CD14-positive monocyte (primary cell): ENCODE results near the gene TSEN34. TPM values are rescaled to one million over a fixed set of nuclear protein-coding genes. Genes with fewer than 3 reads are reported as not detected.

ENCODE experiments used
- DNase-seq, 3 donors: peaks; one replicate each; pipeline ENCODE4 v3.0.0-alpha.2; 2011 to 2022
- H2AFZ ChIP-seq: 2 replicates; pipeline ENCODE4 v1.6.0; 2012; ENCODE audit warnings: mild to moderate bottlenecking, low read depth, low read length, inconsistent platforms; ENCODE audit not compliant: insufficient read depth, poor library complexity, severe bottlenecking
- H3K27ac ChIP-seq, 2 donors: 1 replicate in 1 of 2; 2 replicates in 1 of 2; pipeline ENCODE4 v1.5.1; 2012 to 2013; ENCODE audit warnings: low read length in 2 of 2, control low read depth in 1 of 2, inconsistent platforms in 1 of 2, low read depth in 1 of 2, mild to moderate bottlenecking in 1 of 2
- H3K27me3 ChIP-seq, 2 donors: one replicate each; pipeline versions ENCODE4 v1.6.0 to v1.6.1; 2011 to 2013; ENCODE audit warnings: low read length in 2 of 2; ENCODE audit not compliant: control insufficient read depth in 2 of 2, insufficient read depth in 2 of 2
- H3K36me3 ChIP-seq, 2 donors: replicated peaks in 1 of 2; 1 replicate in 1 of 2; 2 replicates in 1 of 2; pipeline versions ENCODE4 v1.5.1 to v1.6.1; 2012 to 2013; ENCODE audit warnings: low read length in 2 of 2, control low read depth in 1 of 2, inconsistent platforms in 1 of 2, mild to moderate bottlenecking in 1 of 2; ENCODE audit not compliant: insufficient read depth in 2 of 2, control insufficient read depth in 1 of 2
- H3K4me1 ChIP-seq, 2 donors: 1 replicate in 1 of 2; 2 replicates in 1 of 2; pipeline versions ENCODE4 v1.5.1 to v1.6.1; 2012 to 2013; ENCODE audit warnings: low read length in 2 of 2, control low read depth in 1 of 2, inconsistent platforms in 1 of 2, mild to moderate bottlenecking in 1 of 2, moderate library complexity in 1 of 2; ENCODE audit not compliant: insufficient read depth in 2 of 2, control insufficient read depth in 1 of 2
- H3K4me2 ChIP-seq: replicated peaks from 2 replicates; pipeline ENCODE3; 2012; ENCODE audit warnings: low read length, moderate library complexity, mild to moderate bottlenecking; ENCODE audit not compliant: poor library complexity, severe bottlenecking; ENCODE audit errors: extremely low read depth
- H3K4me3 ChIP-seq, 3 experiments: fragments of 200-600 bp in 1 of 3; sonication (generic) in 1 of 3; replicated peaks in 1 of 3; 1 replicate in 2 of 3; 2 replicates in 1 of 3; pipeline ENCODE4 v1.5.1; 2011 to 2013; ENCODE audit warnings: low read length in 3 of 3, mild to moderate bottlenecking in 3 of 3, control low read depth in 2 of 3, low read depth in 2 of 3, inconsistent platforms in 1 of 3, moderate library complexity in 1 of 3
- H3K79me2 ChIP-seq: 2 replicates; pipeline ENCODE4 v1.6.0; 2012; ENCODE audit warnings: mild to moderate bottlenecking, control low read depth, inconsistent platforms, low read length, moderate library complexity; ENCODE audit not compliant: insufficient read depth
- H3K9ac ChIP-seq: 2 replicates; pipeline ENCODE4 v1.6.0; 2017; ENCODE audit warnings: low read length, mild to moderate bottlenecking; ENCODE audit not compliant: insufficient read depth, poor library complexity, severe bottlenecking
- H3K9me3 ChIP-seq, 2 donors: replicated peaks in 1 of 2; 1 replicate in 1 of 2; 2 replicates in 1 of 2; pipeline versions ENCODE4 v1.5.1 to v1.6.1; 2012 to 2013; ENCODE audit warnings: low read length in 2 of 2, control low read depth in 1 of 2; ENCODE audit not compliant: control insufficient read depth in 1 of 2, insufficient read depth in 1 of 2
- H4K20me1 ChIP-seq: 2 replicates; pipeline ENCODE4 v1.6.0; 2012; ENCODE audit warnings: mild to moderate bottlenecking, low read length, control low read depth, moderate library complexity; ENCODE audit not compliant: insufficient read depth
- H3K27ac Mint-ChIP-seq, 7 donors: one replicate each; pipeline ENCODE4 v1.8.0; 2020; ENCODE audit warnings: mild to moderate bottlenecking in 7 of 7, mixed read lengths in 7 of 7, moderate library complexity in 6 of 7, inconsistent platforms in 2 of 7
- H3K27me3 Mint-ChIP-seq, 3 donors: one replicate each; pipeline ENCODE4 v1.8.0; 2021 to 2022; ENCODE audit warnings: low read depth in 3 of 3, mild to moderate bottlenecking in 3 of 3, mixed read lengths in 3 of 3, moderate library complexity in 3 of 3, inconsistent platforms in 1 of 3
- H3K36me3 Mint-ChIP-seq, 2 donors: one replicate each; pipeline ENCODE4 v1.8.0; 2020; ENCODE audit warnings: mixed read lengths in 2 of 2, inconsistent platforms in 1 of 2, mild to moderate bottlenecking in 1 of 2
- H3K4me1 Mint-ChIP-seq: one replicate; pipeline ENCODE4 v1.8.0; 2020; ENCODE audit warnings: mild to moderate bottlenecking, mixed read lengths
- H3K4me3 Mint-ChIP-seq, 2 donors: one replicate each; pipeline ENCODE4 v1.8.0; 2020; ENCODE audit warnings: mild to moderate bottlenecking in 2 of 2, mixed read lengths in 2 of 2, moderate library complexity in 1 of 2
- H3K9me3 Mint-ChIP-seq, 7 donors: one replicate each; pipeline ENCODE4 v1.8.0; 2020 to 2022; ENCODE audit warnings: mixed read lengths in 7 of 7, mild to moderate bottlenecking in 6 of 7, moderate library complexity in 6 of 7, inconsistent platforms in 2 of 7
- WGBS: methylation state at CpG from one replicate; pipeline ENCODE4 v1.1.5; 2013; ENCODE audit warnings: missing lambda C conversion rate; ENCODE audit not compliant: insufficient coverage; 5-methylcytosine and 5-hydroxymethylcytosine counted together
- intact Hi-C, 2 donors: fragments of 100-400 bp; cut with micrococcal nuclease; formaldehyde crosslinking; loops; one replicate each; pipeline versions ENCODE4 v1.15.0 to v1.15.1; 2023
- polyA plus RNA-seq, 3 donors: library from polyadenylated mRNA; depleted of rRNA in 1 of 3; unstranded in 2 of 3; stranded (reverse) in 1 of 3; fragments of 300-500 nt in 2 of 3; fragments of >200 nt in 1 of 3; fragmentation: Illumina TruSeq in 2 of 3; gene quantifications; 1 replicate in 2 of 3; 2 replicates in 1 of 3; pipeline ENCODE4 v1.2.3, GENCODE V29; 2012 to 2021
- TF ChIP-seq, protein P1 (sequence below): fragments of 200-600 bp; IDR thresholded peaks from one replicate; pipeline ENCODE4 v1.8.0; 2022; ENCODE audit warnings: antibody characterized with exemption, mild to moderate bottlenecking

The TSEN34 gene
- polyA plus RNA-seq, 3 donors = 59.3 to 125 (median 109) TPM

DNA sequence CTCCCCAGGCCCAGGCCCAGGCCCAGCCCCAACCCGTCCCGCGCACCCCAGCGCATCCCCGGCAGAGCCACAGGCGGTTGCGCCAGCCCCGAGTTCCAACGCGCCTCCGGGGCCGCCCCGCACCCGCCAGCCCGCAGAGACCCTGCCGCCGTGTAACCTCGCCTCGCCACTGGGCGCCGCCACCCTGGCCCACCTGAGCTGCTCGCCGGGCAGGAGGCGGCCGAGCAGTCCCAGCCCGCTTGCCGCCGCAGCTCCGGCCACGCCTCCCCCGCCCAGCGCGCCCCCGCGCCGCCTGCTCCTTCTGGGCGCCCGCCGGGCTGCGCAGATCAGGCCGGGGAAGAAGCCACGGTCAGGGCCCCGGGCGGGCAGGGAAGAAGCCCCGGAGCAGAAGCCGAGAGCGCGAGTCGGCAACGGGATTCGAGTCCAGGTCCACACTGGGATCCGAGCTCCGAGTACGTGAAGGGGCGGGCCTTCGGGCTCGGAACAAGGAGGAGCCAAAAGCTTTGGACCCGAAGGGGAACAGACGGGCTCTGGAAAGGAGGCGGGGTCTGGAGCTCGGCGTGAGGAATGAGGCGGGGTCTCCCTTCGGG, 1.9 kb upstream of the TSEN34 start, which contains the start of gene MBOAT7:
Gene MBOAT7, minus strand, starts transcription at position 436 of the 590 bp plus-strand sequence. CDS start 1,072 bp downstream, outside the sequence.
- intact Hi-C loops = no loop called here
- TF ChIP-seq, protein P1, sequence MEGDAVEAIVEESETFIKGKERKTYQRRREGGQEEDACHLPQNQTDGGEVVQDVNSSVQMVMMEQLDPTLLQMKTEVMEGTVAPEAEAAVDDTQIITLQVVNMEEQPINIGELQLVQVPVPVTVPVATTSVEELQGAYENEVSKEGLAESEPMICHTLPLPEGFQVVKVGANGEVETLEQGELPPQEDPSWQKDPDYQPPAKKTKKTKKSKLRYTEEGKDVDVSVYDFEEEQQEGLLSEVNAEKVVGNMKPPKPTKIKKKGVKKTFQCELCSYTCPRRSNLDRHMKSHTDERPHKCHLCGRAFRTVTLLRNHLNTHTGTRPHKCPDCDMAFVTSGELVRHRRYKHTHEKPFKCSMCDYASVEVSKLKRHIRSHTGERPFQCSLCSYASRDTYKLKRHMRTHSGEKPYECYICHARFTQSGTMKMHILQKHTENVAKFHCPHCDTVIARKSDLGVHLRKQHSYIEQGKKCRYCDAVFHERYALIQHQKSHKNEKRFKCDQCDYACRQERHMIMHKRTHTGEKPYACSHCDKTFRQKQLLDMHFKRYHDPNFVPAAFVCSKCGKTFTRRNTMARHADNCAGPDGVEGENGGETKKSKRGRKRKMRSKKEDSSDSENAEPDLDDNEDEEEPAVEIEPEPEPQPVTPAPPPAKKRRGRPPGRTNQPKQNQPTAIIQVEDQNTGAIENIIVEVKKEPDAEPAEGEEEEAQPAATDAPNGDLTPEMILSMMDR = no peak
- no peaks in the 10 kb centered on the region for H3K27me3 ChIP-seq
- H2AFZ ChIP-seq = peak within 1 kb of the TSS; percentile 73
- peak within 1 kb of the TSS; percentile 99 for H3K4me2 ChIP-seq
- Mint-ChIP-seq H3K36me3 (peaks cover 44 to 54% of the 10 kb centered on the region in 2 donors), H3K4me3 (peak within 1 kb of the TSS; percentile 93 to 95), H3K9me3 (peaks cover 0 to 2% (median 0%) of the 10 kb centered on the region in 7 donors), H3K27me3 (peaks cover 0 to 3% (median 1%) of the 10 kb centered on the region in 3 donors), H3K27ac (peak within 1 kb of the TSS; percentile 99 to 100 (median 100)), H3K4me1 (peaks cover 36% of the 10 kb centered on the region)
- H3K27ac ChIP-seq = peak within 1 kb of the TSS; percentile 98 to 99
- peak within 1 kb of the TSS; percentile 93 for H3K9ac ChIP-seq
- DNase-seq = no peak
- H3K9me3 ChIP-seq = no peaks in the 10 kb centered on the region
- H3K4me3 ChIP-seq = peak within 1 kb of the TSS; percentile 63 to 97 (median 89)
- H3K4me1 ChIP-seq = peaks cover 30 to 47% of the 10 kb centered on the region in 2 donors
- WGBS = under 1% methylated on average over 58 of the region's 64 CpGs
- H3K36me3 ChIP-seq = peaks cover 31 to 44% of the 10 kb centered on the region in 2 donors
- peaks cover 46% of the 10 kb centered on the region for H4K20me1 ChIP-seq
- H3K79me2 ChIP-seq = peaks cover 50% of the 10 kb centered on the region

DNA sequence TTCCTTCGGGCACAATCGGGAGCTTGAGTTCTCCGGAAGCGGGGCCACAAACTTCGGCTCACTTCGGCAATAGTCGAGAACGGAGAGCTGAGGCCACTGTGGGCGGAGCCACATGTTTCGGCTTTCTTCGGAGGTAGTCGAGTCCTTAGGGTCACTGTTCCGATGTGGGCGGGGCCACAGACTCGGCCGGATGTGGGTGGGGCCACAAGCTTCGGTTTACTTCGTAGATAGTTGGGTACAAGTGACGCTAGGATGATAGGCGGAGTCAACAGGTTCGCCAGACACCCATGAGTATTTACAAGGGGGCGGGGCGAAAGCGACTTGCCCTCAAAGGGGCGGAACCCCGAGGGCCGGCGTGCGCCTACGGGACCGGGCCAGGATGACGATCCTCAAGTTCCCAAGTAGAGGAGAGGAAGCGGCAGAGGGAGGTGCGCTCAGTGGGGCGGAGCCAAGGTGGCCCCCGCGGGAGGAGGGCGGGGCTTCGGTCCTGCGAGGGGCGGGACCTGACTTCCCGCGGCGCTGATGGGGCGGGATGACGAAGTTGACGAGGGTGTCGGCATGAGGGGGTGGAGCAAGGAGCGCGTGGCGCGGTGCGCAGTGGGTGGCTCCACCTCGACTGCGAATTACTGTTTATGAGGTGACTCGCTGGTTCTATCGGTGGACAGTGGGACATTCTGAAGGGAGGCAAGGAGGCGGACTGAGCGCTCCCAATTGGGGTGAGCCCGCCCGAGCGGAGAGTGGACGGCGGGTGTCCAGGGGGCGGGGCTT, 1.2 kb upstream of the TSEN34 start:
- Mint-ChIP-seq H3K27me3 (peaks cover 0 to 3% (median 1%) of the 10 kb centered on the region in 3 donors), H3K4me1 (peaks cover 36% of the 10 kb centered on the region), H3K36me3 (peaks cover 47 to 56% of the 10 kb centered on the region in 2 donors), H3K4me3 (peak overlapping the region; percentile 93 to 95), H3K9me3 (peaks cover 0 to 2% (median 0%) of the 10 kb centered on the region in 7 donors), H3K27ac (peak overlapping the region; percentile 99 to 100 (median 100))
- DNase-seq = peak; percentile 100
- intact Hi-C loops = loop anchor here (2.0 to 10.0 kb wide), 3 partner anchors 31 to 1465 kb away; partner anchors contain the start of genes LENG1 (in 1 of the 2), LENG8 (in 1 of the 2) and U2AF2 (in 1 of the 2)
- Histone ChIP-seq H3K4me1 (peaks cover 30 to 47% of the 10 kb centered on the region in 2 donors), H4K20me1 (peaks cover 46% of the 10 kb centered on the region), H2AFZ (peak overlapping the region; percentile 73), H3K4me2 (peak overlapping the region; percentile 99), H3K27me3 (no peaks in the 10 kb centered on the region), H3K9ac (peak overlapping the region; percentile 93), H3K4me3 (peak overlapping the region; percentile 63 to 97 (median 89)), H3K79me2 (peaks cover 50% of the 10 kb centered on the region), H3K9me3 (no peaks in the 10 kb centered on the region), H3K27ac (peak overlapping the region; percentile 98 to 99), H3K36me3 (peaks cover 34 to 49% of the 10 kb centered on the region in 2 donors)
- WGBS = under 1% methylated on average over 55 of the region's 65 CpGs
- TF ChIP-seq, protein P1 = no peak
